OCI-LY1 (cell line): ENCODE measurements around the gene ACVR2B.

ENCODE experiments used
- CTCF ChIP-seq: fragments of 200-600 bp; sonication (generic), shearing (Covaris generic); IDR thresholded peaks from 2 replicates; pipeline ENCODE4 v1.5.1; 2017; ENCODE audit warnings: mild to moderate bottlenecking, antibody characterized with exemption, low read length, moderate library complexity, mixed read lengths
- EZH2 ChIP-seq: fragments of 200-600 bp; sonication (generic), shearing (Covaris generic); IDR thresholded peaks from 2 replicates; pipeline ENCODE4 v1.8.0; 2017; ENCODE audit warnings: borderline replicate concordance, mixed run types, mild to moderate bottlenecking, antibody characterized with exemption, low read length, moderate library complexity, mixed read lengths

GRCh38 chr3:38475716-38476115, 22.0 kb downstream of the ACVR2B start:
- TF ChIP-seq CTCF (no peak), EZH2 (no peak)
